GM19239 (cell line): ENCODE data around the gene PFKFB1.

Source experiments
- DNase-seq: peaks from one replicate; pipeline ENCODE4 v3.0.0; 2011; ENCODE audit warnings: low spot score; ENCODE audit not compliant: insufficient read length
- FAIRE-seq: peaks from 2 replicates; lab custom pipeline; 2011; peaks lifted over from hg19 to GRCh38; lab: Jason Lieb, UNC

Gene PFKFB1

DNA sequence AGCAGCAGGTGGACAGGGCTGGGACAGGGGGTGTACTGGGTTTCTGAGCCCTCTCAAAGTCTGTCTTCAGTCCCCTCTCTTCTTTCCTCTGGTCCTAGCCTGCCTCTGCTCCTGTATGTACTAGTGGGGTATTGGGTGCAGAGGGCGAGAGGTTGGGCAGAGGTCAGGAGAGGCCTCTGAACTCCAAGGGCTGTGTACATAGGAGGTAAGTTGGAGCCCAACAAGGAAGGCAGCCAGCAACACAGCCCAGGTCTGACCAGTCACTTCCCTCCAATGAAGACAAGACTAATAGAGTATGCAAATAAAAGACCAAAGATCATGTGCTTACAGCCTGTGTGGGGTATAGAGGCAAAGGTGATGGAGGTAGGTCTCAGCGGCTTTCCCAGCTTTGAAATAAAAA is at the start of gene PFKFB1:
Gene PFKFB1 (minus strand): TSS at position 90 of the 400 bp plus-strand sequence. CDS start 181 bp downstream, outside the sequence.
- no peak for FAIRE-seq
- no peak for DNase-seq

DNA sequence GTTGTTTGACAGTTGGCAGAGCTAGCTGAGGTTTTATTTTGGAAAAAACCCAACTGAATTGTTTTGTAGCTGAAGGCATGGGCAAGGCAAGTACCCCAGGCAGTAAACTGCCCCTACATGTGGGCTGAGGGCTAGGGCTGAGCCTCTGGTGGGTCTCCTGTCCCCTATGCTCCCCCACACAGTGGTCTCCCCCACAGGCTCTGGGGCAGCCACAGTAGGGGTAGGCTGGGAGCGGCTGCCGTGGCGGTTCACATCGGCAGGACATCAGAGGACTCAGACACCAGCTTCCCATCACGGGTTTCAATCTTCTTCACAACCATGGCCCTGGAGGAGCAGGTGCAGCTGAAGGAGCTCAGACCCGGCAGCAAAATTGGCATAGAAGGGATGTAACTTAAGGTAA is 47.5 kb upstream of the PFKFB1 start:
- FAIRE-seq (no peak), DNase-seq (no peak)

DNA sequence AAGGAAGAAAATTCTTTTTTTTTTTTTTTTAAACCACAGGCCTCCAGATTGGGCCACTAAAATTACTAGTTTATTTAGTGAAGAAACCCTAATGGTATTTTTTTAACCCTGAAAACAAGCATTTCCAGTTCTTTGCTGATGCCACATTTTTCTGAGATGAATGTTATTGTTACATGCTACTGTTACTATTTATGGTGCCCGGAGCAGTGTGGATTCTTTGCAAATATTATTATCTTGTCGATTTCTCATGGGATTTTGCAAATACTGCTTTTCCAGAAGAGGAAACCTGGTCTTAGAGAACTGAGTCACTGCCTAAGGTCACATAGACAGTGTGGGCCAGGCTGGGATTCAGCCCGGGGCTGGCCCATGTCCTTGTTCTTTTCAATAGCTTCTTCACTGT is 45.5 kb upstream of the PFKFB1 start:
- DNase-seq = no peak
- no peak for FAIRE-seq

DNA sequence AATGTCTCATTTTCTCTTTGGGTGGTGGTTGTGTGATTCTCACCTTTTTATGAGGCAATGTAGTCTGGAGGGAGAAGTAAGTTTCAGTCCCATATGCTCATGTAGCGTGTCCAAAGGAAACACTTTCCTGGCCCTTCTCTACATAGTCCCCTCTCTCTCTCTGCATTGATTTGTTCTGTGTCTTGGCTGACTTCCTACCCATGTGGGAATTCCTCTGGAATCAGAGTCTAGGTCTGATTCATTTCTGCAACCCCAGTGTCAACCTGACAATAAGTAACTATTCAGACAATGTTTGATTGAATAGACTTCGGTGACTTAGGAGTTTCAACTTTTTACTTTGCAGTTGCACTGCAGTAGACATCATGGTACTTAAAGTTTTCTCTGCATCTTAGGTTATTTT is 39.4 kb upstream of the PFKFB1 start:
- FAIRE-seq (no peak), DNase-seq (no peak)

GRCh38 chrX:55030271-55031205 is 36.5 kb upstream of the PFKFB1 start, which contains the start of gene ALAS2:
TSS of gene ALAS2 (minus strand) at chrX:55030977. CDS start at chrX:55026000, 4,977 bp downstream.
- no peak for FAIRE-seq
- DNase-seq = no peak

DNA sequence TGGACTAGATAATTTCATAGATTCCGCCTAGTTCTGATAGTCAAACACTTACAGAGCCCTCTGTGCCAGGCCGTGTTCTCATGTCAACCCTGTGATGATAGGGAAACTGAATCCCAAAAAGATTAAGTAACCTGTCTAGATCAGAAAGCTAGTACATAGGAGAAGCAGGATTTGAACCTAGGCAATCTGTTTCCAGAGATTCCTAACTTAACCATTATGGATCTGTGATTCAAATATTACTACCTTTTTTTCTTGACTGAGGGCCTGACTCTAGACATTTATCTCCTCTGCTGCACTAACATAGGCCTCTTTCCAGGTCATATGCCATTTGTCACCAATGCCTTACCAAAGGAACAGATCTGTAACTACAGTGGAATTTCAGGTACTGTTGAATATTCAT is 35.3 kb upstream of the PFKFB1 start:
- no peak for FAIRE-seq
- no peak for DNase-seq

- no peak for FAIRE-seq
- DNase-seq = no peak
Measured at GRCh38 chrX:55028611-55029010, 34.6 kb upstream of the PFKFB1 start.

DNA sequence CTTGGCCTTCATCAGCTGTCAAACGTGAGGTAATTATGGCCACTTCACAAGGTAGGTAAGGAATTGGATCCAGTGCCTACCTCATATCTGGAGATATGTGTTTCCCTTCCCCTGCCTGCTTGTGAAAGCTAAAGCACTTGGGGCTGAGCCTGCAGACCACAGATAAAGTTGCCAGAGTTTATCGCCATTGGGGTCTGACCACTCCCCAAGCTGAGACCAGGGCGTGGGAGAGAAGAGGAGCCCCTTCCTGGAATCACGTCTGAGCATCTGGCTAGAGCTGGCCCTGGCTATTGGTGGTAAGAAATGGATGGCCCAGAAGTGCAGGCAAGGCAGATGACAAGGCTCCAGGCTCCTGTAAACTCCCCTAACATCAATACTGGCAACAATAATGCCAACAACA is 34.1 kb upstream of the PFKFB1 start:
- no peak for DNase-seq
- no peak for FAIRE-seq

DNA sequence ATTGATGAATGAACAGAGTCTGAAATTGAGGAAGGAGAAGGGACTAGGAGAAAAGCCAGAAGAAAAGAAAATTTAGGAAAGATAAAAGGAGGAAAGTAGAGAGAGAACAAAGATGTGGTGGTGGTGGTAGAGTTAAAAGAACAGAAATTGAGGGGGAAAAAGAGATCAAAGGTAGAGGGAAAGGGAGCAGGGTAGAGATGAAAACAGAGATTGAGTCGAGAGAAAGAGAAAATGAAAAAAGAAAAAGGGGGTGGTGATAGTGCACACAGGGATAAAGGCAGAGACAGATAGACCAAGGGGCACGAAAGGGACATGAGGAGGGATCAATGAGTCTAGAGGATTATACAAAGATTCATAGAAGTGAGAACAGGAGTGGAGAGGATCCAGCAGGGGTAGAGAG is 32.9 kb upstream of the PFKFB1 start:
- FAIRE-seq (no peak), DNase-seq (no peak)

DNA sequence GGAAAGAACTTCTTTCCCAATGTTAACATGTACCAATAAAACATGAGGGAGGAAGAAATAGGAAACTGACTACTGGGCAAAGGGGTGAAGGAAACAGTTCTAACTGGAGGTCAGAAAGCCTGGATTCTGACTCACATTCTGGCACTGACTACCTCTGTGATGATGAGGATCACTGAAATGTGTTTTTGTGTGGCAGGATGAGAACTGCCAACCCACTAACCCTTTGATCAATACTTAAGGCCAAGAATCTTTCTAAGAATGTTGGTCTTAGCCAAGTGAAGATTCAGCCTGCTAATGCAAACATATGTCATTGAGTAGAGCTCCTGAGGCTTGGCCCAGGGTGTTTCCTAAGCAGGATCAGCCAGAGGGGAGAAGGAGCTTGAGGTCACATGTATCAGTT is 32.2 kb upstream of the PFKFB1 start:
- DNase-seq (no peak), FAIRE-seq (no peak)

DNA sequence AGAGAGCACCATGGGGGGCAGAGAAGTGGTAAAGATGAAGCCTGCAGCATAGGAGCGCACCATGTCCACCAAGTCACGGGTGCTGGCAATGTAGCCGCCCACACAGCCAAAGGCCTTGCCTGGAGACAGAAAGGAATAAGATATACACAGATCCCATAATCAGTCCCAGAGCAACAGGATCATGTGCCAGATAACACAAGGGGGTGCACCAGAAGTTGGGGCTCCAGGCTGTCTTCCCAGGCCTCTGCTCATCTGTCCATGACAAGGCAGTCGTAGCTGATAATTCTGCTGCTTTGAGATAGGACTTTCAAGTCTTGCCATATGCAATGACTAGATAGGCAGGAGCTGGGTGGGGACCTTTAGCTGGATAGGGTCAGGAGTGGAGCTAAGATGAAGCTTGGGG is 20.9 kb upstream of the PFKFB1 start:
- DNase-seq (no peak), FAIRE-seq (no peak)

- peak; percentile 8 for FAIRE-seq
Measured at GRCh38 chrX:55011294-55011693, 17.3 kb upstream of the PFKFB1 start.

GRCh38 chrX:55008571-55009358 is 14.8 kb upstream of the PFKFB1 start:
- FAIRE-seq (no peak), DNase-seq (no peak)

More at GRCh38 chrX:55011294-55011693, 17.3 kb upstream of the PFKFB1 start:
- DNase-seq = no peak

GRCh38 chrX:55007656-55008055 is 13.7 kb upstream of the PFKFB1 start:
- FAIRE-seq (no peak), DNase-seq (no peak)

DNA sequence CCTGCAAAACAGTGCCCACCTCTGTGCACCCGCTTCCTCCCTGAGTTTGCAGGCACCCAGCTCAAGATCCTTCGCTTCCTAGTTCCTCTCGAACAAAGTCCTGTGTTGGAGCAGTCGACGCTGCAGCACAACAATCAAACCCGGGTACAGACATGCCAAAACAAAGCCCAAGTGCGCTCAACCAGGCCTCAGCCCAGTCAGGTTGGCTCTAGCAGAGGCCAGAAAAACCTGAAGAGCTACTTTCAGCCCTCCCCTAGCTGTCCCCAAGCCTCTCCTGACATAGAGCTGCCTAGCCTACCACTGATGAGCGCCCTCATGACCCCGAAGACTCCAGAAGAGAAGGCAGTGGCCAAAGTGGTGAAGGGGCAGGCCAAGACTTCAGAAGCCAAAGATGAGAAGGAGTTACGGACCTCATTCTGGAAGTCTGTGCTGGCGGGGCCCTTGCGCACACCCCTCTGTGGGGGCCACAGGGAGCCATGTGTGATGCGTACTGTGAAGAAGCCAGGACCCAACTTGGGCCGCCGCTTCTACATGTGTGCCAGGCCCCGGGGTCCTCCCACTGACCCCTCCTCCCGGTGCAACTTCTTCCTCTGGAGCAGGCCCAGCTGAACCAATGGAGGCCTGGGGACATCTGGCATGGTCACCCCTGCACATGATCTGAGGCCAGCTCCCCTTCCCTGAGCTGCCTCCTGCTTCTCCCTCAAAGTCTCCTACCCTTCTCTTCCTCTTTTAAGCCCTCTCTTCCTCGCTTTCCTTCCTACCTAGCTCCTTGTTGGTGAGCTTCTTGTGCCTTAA is 13.0 kb upstream of the PFKFB1 start:
- FAIRE-seq = no peak
- no peak for DNase-seq

GRCh38 chrX:55005256-55005655 is 11.3 kb upstream of the PFKFB1 start:
- FAIRE-seq (no peak), DNase-seq (no peak)

DNA sequence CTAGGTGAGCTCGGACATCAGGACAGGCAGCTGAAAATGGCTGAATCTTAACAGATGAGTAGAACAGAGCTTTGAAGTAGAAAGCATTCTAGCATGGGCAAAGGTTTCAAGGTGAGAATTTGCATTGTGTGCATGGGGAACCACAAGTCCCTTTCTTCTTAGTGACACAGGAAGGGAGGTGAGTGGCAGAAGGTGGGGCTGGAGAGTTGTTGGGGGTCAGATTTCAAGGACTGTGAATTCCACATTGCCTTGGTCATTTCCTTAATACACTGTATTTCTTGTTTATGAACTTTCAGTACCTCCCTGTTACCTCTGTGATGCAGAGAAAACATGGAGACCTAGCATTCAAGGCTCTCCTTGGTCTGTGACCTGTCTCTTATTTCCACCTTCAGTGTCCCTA is 10.2 kb upstream of the PFKFB1 start:
- FAIRE-seq (no peak), DNase-seq (no peak)

- DNase-seq = peak; percentile 52
Measured at GRCh38 chrX:54999717-55000598, 6.0 kb upstream of the PFKFB1 start, which contains the start of gene APEX2. TSS of gene APEX2 (plus strand) at chrX:55000363. CDS start at chrX:55000423, 60 bp downstream.

GRCh38 chrX:54995621-54996020 is 1.6 kb upstream of the PFKFB1 start:
- FAIRE-seq (no peak), DNase-seq (no peak)

More at GRCh38 chrX:54999717-55000598, 6.0 kb upstream of the PFKFB1 start, which contains the start of gene APEX2:
- peak; percentile 99 for FAIRE-seq
